NCI-H2107 treated with DMSO at 0.1 percent for 48 hours (cell line): ENCODE data around the gene ANGPTL2.

ENCODE experiments used
- DNase-seq: peaks from one replicate; lab custom pipeline; 2025; ENCODE audit not compliant: unreplicated experiment; lab: John Stamatoyannopoulos, UW

ANGPTL2 gene

DNA sequence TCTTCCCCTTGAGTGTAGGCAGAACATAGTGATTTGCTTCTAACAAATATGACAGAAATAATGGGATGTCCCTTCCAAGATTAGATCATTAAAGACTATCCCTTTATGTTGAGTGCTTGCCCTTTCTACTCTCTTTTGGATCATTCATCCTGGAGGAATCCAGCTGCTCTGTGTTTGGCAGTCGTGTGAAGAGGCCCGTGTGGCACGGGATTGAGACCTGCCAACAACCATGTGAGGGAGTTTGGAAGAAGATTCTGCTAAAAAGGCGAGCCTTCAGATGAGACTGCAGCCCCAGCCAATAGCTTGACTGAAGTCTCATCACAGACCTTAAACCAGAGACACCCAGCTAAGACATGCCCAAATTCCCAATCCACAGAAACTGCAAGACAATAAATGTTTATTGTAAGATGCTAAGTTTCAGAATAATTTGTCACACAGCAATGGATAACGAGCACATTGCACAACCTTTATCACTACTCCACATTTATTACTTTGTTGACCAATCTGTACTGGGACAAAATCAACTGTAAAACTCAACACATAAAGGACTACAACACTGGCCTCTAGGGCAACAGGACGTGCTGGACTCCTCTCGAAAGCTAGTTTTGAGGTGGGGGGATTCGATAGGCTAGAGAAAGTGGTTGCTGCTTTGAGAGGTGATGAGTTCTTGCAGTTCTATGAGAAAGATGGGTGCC, 42.8 kb downstream of the ANGPTL2 start:
- DNase-seq = no peak

DNA sequence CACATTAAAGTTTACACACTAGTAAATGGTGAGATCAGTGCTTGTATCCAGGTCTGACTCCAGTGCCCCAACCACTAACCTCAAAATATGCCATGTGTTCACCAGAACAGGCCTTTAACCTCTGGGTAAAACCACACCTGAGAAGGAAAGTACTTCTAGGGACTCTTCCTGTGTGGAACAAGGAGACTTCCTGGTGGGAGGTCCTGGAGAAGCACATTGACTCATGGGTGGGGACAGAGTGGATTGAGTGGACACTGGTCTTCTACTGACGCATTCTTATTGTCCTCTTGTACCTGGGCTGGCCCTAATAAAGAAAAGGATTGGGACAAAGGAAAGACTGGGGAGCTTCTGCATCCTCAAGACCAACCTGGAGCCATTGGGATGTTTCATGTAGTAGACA, 43.4 kb downstream of the ANGPTL2 start:
- DNase-seq = no peak

DNA sequence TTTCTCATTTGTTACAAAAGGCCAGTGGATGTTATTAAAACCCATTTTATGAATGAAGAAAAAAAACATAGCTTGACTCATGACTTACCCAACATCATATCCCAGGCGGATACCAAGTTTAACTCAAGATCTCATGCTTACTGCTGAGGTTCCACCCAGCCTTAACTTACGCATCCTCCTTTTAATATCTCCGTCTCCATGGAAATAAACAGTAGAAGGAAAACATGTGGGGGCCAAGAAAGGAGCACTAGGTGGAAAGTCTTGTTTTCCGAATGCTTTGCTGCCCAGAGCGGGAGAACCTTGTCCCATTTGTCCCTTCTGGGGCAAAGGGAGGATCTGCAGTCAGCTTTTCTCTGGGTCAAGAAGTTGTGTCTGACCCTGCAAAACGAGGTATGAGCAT, 44.1 kb downstream of the ANGPTL2 start:
- DNase-seq = no peak

DNA sequence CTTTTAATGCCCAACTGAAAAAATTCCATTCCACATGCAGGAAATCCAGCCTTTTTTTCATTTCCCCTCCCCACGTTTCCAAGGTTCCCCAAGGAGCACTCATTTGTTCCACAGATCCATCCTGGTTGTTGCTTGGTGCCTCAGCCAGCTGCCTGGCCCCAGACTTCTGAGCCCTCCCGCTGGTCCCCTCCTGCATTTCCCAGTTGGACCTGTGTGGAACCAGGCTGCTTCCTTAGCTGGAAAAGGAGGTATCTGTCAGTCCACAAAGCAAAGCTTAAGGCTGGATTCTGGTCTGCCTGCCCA, 44.8 kb downstream of the ANGPTL2 start:
- no peak for DNase-seq

DNA sequence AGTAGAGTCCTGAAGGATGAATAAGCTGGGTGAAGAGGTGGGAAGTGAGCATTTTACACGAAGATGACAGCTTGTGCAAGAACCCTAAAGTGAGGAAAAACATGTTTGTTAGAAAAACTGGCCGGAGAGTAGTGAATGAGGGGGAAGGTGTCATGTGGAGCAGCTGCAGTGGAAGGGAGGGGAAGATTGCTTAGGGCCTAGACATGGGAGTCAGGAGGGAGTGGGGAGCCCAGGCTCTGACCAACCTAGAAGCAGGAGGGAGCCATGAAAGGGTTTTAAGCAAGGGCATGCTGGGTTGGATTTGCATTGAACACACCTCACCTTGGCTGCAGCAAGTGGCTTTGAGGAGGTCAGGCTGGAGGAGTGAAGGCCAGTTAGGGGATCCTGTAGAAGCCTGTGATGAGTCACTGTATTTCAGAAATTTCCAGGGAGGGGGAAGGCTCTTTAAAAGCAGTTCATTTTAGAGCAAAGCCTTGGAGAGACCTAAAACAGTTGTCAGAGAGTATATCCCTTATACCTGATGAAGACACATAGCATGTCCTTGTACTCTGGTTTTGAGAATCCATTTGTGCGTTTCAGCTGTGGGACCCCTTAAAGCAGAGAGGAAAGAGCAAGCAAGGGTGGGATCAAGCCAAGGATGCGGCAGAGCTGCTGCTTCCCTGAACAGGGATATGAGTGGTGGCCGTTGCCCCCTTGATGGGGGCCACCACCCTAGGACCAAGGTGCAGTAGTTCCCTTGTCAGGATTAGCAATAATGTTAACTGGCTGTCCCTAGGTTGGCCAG, 45.4 kb downstream of the ANGPTL2 start:
- DNase-seq = no peak

DNA sequence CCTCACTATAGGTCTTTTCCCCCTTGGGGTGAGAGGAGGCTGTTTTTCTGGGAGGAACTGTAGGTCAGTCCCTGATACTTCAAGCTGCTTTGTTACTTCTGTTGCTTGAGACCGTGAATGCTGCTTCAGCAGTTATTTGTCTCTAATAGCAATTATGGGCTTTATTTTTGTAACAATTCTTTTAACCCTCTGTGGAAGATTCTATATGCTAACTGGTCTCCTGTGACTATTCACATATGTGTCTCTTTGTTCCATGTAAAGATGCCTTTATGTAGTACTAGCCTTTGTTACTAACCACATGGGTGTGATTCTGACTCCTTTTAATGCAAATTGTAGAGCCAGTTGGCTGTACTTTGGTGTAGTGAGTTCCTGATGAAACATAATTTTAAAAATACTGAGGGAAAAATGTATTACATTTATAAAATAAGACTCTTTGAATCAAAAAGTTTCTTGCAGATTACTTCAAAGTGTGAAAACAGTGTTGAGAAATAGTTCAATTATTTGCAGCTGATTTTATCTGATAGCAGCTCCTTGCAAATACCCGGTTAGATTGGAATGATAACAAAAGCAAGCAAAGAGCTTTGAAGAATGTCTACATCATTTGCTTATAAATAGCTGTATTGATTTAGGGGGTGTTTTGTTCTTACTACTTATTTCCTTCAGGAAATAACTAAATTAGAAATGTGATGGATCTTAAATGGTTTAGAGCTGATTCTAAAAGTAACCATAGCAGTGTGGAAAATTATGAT, 46.6 kb downstream of the ANGPTL2 start:
- DNase-seq = no peak

DNA sequence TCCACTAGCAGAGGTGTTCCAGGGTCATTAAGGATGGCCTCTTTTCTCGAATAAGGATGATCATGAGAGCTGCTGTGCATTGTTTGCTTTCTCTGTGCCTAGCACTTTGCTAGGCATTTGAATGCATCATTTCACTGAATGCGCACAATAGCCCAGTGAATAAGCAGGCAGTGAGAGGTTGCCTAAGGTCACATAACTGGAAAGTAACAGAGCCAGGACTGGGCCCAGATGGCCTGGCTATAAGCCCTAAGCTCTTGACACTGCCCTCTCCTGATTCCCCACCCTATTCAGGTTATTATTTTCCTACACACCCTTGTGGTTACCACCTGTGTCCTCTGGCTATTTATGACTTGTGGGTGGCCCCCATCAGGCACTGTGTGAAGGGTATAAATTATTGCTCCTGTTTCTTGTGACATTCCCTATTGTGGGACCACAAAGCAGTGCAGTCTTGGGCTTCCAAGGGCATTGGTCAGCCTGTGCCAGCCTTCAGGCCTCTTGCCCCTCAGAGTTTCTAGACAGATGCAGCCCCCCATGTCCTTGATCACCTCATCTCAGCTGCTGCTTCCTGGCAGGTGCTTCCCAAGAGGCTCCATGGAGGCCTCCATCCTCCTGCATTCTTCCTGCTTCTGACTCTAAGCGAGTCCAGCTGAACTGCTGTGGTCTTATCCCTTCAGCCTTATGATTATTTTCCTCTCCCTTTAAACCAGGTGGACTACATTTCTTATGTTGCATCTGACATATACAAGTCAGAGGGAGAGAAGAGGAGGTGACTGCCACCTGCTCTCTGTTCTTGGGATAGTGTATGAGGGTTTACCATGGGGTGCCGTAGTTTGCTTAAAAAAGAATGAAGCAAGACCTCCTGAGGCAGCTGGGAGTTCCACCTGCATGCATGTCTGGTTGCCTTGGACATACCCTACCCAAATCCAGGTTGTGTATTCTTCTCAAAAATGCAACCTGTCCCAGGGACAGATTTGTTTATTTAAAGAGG, 47.6 kb downstream of the ANGPTL2 start:
- DNase-seq = no peak

DNA sequence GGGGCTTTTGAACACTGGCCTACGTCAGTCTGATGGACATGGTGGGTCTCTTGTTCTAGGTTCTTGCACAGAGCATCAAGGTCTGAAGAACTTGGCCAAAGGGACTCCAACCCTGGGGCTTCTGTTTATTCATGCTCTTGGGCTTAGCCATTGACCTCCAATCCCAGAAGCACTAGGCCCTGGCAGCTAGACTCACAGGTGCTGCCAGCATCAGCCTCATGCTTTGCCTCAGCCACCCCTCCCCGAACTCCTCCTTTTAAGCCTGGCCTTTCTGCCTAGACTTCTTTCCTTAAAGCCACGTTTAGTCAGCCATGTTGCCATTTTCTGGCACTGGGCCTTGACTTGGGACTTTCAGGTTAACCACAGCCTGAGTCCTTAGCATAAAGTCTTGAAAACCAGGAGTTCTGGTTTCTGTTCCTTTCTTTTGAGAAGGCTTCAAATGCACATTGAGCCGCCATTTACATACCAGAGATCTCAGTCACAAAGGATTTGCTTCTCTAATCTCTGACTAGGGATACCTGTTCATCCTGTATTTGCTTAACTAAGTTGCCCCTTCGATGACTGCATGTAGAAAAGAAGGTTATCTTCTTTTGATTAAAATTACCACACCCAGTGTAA, 54.7 kb downstream of the ANGPTL2 start:
- DNase-seq = no peak

DNA sequence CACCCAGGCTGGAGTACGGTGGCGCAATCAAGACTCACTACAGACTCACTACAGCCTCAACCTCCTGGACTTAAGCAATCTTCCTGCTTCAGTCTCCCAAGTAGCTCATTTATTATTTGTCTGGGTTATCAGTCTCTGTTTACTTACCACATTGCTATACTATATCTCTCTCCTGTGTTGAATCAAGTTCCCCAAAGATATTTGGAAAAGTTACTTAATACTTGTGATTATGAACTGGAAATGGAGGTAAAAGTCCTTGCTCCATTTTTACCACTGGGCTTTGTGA, 55.6 kb downstream of the ANGPTL2 start:
- DNase-seq = no peak

DNA sequence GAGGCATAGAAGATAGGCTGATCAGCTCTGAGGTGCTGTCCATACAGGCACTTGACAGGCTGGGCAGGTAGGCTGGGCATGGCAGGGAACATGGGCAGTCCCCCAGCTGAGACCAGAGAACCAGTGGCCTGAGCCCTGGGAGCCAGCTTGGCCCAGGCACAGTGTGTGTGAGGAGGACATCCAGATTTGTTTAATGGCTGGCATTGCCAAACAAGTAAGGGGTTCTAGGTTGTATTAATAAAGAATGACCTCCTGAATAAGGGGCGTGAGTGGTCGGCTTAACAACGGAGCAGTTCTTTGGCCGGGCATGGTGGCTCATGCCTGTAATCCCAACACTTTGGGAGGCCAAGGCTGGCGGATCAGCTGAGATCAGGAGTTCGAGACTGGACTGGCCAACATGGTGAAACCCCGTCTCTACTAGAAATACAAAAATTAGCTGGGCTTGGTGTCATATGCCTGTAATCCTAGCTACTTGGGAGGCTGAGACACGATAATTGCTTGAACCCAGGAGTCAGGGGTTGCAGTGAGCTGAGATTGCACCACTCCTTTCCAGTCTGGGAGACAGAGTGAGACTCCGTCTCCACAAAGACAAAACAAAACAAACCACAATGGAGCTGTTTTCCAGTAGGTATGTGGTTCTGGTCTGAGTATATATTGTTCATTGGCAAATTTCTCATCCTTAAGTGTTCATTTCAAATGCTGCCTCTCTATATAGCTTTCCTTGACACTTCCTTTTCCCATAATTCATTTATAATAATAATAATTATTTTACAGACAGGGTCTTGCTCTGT, 56.2 kb downstream of the ANGPTL2 start:
- no peak for DNase-seq

DNA sequence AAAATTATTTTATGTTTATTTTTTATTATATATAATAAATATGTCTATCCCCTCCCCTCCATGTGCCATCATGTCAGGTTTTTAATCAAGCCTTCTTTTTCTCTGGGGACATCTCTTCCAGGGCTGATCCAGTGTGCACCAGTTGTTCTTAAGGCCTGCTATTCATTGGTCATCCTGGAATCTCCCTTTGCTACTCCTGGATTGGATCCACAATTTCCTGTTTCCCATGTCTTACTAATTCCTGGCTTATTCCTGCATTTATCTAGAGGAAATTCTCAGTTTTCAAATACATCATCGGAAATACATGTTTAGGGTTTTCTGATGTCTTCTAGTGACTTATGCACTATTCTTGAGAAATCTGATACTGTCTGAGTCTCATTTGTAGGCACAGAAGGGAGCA, 56.8 kb downstream of the ANGPTL2 start:
- DNase-seq = no peak

DNA sequence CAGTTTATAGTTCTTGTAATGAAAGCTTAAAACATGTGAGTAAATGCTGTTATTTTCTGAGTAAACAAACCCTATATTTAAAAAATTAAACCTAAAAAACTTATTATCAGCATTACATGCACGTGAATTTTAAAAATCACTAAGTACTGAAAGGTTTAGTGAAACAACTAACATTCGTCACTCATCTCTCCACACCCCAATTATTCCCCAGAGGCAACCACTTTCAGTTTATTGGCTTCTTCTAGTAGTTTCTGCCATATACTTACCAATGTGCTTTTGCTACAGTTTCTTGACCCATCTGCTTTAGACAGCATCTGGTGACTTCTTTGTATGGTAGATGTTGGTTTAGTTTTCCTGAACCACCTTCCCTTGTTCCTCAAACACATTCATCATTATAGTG, 58.1 kb downstream of the ANGPTL2 start:
- no peak for DNase-seq

DNA sequence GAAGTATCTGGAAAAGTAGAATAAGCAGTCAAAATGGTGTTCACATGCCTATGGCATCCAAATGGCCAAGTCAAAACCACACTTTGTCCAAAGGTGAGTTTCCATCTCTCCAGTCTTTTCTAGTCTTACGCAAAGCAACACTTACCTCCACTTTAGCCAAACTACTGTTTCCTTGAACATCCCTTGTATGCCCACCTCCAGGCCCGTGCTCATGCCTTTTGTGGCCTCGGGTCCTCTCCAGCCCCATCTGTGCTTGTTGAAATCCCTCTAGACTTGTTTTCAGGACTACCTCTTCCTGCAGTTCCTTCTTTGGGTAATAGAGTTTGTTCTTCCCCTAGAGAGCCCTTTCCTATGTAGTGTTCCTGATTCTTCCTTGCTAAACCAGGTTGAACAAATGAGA, 61.0 kb downstream of the ANGPTL2 start:
- DNase-seq = no peak

DNA sequence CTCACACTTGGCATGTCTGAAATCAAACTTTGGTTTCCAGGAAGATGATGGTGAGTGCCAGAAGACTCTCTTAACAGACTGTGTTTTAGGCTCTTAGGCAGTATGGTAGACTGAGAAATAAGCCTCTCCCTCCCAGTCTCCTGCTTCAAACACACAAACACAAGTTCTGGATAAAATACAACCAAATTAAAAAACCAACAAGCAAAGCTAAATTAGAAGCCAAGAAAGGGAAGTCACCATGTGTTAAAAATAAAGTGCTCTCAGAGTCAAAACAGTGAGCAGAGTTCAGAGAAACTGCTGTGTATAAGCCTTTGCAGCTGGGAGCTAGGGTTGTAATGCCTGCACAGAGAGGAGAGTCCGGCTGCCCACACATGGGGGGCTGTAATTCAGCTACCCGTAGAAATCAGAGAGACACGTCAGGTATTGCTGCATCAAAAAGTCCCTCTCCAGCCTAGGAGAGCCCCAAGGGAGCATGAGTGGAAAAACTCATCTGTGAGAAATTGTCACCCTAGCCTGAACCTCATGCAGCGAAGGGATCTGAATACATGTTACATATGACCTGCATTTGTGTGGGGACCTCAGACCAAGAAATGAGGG, 62.6 kb downstream of the ANGPTL2 start:
- DNase-seq = no peak

DNA sequence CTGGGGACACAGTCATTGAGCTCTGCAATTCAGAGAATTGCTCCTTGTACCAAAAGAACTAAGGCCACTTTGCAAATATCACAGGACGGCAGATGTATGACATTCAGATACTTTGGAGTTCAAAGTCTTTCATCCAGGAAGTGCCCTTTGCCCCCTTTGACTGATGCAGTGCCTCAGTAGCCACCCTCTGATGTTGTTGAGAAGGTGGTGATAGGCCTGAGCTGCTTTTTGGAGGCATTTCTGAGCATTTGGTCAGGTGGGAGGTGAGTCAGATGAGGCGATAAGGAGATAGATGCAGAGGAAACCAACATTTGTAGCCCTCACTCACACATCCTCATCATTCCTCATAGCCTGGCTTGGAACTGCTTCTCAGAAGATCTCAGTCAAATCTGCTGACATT, 63.4 kb downstream of the ANGPTL2 start:
- no peak for DNase-seq

DNA sequence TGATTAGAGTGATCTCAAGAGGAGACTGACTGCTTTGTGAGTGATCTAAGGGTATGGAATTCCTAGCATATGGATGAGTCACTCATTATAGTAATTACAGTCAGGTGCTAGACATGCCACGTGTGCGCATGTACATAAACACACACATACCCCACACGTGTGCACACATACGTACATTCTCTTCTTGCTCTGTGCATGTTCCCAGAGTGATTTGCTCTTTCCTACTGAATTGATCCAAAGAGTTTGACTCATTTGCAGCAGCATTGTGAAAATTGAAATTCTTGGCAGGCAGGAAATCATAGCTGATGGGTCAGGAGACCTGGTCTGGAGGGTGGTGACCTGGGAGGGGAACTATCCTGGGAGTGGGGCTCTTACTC, 63.8 kb downstream of the ANGPTL2 start:
- DNase-seq = no peak

DNA sequence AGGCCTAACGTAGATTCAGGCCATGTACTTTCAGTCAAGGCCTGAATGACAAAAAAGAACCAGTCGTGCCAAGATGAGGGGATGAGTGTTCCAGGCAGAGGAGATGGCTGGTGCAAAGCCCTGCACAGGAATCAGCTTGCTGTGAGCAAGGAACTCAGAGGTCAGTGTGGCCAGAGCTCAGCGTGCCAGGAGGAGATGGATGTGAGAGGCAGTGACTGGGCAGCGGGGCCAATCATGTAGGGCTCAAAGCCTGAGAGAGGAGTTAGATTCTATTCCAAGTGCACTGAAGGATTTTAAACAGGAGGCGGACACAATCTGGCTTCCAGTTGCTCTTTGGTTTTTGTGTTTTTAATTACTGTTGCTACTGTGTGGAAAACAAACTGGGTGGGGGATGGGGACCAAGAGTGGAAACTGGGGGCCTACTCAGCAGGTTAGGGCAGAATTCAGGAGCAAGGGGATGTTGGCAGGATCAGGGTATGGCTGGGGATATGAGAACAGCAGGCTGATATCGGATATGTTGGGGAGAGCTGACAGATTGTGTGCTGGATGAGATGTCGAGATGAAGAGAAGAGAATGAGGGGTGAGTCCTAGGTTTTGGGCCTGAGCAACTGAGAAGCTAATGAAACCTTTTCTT, 64.3 kb downstream of the ANGPTL2 start:
- DNase-seq = no peak

DNA sequence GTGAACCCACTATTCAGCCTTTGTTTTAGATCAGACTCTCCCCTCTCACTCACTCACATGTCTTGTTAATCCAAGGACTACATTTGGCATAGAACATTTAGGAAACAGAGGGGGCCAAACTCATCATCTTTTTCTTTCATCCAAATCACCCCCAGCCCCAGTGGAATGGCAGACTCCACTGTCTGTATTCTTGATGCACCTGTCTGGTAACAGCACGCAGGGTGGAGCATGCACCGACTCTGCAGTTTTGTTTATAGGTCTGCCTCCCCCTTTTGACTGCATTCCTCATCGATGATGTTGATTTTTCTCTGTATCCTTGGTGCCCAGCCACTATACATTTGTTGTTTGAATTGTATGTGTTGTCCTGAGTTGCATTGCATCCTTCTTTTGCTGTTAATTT, 66.0 kb downstream of the ANGPTL2 start:
- DNase-seq = no peak

DNA sequence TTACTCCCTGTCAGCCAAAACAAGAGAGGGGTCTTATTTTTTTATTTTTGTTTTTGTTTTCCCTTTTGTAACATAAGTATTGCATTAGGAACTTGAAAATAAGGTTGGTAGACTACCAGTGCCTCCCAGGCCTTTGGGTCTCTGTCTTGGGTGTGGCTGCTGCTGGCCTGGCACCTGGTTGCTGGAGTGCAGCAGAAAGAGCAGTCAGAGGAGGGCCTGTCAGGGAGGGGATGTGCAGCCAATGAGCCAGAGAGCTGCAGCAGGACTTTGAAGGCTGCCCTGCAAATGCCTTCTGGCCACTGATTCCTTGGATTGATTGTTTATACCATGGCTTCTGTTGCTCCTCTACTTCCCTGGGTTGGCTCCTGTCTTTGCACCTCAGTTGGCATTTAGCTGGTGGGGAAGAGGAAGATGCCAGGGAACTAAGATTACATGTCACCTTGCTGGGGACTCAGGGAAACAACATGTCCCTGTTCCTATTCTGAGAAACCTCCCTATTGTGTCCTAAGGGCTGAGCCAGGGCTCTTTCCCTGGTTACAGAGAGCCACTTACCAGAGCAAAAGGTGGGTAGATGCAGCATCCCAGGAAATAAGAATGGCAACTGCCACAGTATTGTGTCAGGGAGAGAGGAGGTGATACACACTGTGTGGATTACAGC, 66.6 kb downstream of the ANGPTL2 start:
- DNase-seq = no peak
